Muscle of leg (tissue), 11 donors: ENCODE results near the gene C8G. TPM values are rescaled to one million over a fixed set of nuclear protein-coding genes. Genes with fewer than 3 reads are reported as not detected.

Experiments
- DNase-seq: peaks from one replicate; pipeline ENCODE4 v3.0.0; 2013
- H3K27ac ChIP-seq: one replicate; pipeline ENCODE4 v1.5.1; 2013; ENCODE audit warnings: mild to moderate bottlenecking, low read length, control low read depth
- H3K27me3 ChIP-seq: one replicate; pipeline ENCODE4 v1.6.1; 2013; ENCODE audit warnings: low read length; ENCODE audit not compliant: control insufficient read depth, insufficient read depth
- H3K36me3 ChIP-seq: one replicate; pipeline ENCODE4 v1.6.1; 2013; ENCODE audit warnings: low read length; ENCODE audit not compliant: control insufficient read depth, insufficient read depth
- H3K4me1 ChIP-seq: one replicate; pipeline ENCODE4 v1.6.1; 2013; ENCODE audit warnings: low read length; ENCODE audit not compliant: control insufficient read depth, insufficient read depth
- H3K4me3 ChIP-seq: one replicate; pipeline ENCODE4 v1.5.1; 2013; ENCODE audit warnings: low read length, control low read depth
- H3K9me3 ChIP-seq: replicated peaks from 2 replicates; pipeline ENCODE4 v1.6.1; 2013; ENCODE audit warnings: low read depth, low read length; ENCODE audit not compliant: control insufficient read depth
- WGBS: methylation state at CpG from one replicate; pipeline ENCODE4 v1.1.5; 2013; ENCODE audit warnings: missing lambda C conversion rate; ENCODE audit not compliant: insufficient coverage; 5-methylcytosine and 5-hydroxymethylcytosine counted together
- polyA plus RNA-seq, 8 donors: library from polyadenylated mRNA; unstranded; fragments of 120-200 nt; gene quantifications; one replicate each; pipeline versions ENCODE4 v1.2.1 to v1.2.3, GENCODE V29; 2013; ENCODE audit warnings: inconsistent platforms in 1 of 8, low replicate concordance in 1 of 8; ENCODE audit not compliant: insufficient read length in 8 of 8, insufficient read depth in 1 of 8
- total RNA-seq: library from RNA; stranded (reverse); fragments of 120-200 nt; gene quantifications from one replicate; pipeline ENCODE4 v1.2.4, GENCODE V29; 2013

C8G gene
- total and polyA plus RNA-seq, 9 donors: 0.17 to 2.3 (median 0.72) TPM; not detected in 1

- Histone ChIP-seq H3K4me1 (peaks cover 17% of the 10 kb centered on the region), H3K27ac (no peak overlapping the region), H3K9me3 (no peaks in the 10 kb centered on the region), H3K4me3 (no peak overlapping the region), H3K27me3 (no peaks in the 10 kb centered on the region), H3K36me3 (no peaks in the 10 kb centered on the region)
- 78% methylated on average over 15 of the region's 25 CpGs for WGBS
- DNase-seq: no peak
Measured at GRCh38 chr9:136954270-136955083, 9.4 kb downstream of the C8G start.

GRCh38 chr9:136955202-136955942 lies 10.3 kb downstream of the C8G start:
- H3K4me3 ChIP-seq: no peak overlapping the region
- H3K9me3 ChIP-seq: no peaks in the 10 kb centered on the region
- no peak for DNase-seq
- no peak overlapping the region for H3K27ac ChIP-seq
- no peaks in the 10 kb centered on the region for H3K27me3 ChIP-seq
- H3K4me1 ChIP-seq: peaks cover 14% of the 10 kb centered on the region
- 72% methylated on average over 12 of the region's 14 CpGs for WGBS
- H3K36me3 ChIP-seq: no peaks in the 10 kb centered on the region

GRCh38 chr9:136955943-136956335 lies 10.9 kb downstream of the C8G start:
- H3K9me3 ChIP-seq: no peaks in the 10 kb centered on the region
- H3K4me3 ChIP-seq: no peak overlapping the region
- no peak for DNase-seq
- H3K27ac ChIP-seq: no peak overlapping the region
- no peaks in the 10 kb centered on the region for H3K27me3 ChIP-seq
- WGBS: 83% methylated on average over 9 of the region's 9 CpGs
- H3K36me3 ChIP-seq: no peaks in the 10 kb centered on the region
- peaks cover 13% of the 10 kb centered on the region for H3K4me1 ChIP-seq

GRCh38 chr9:136956604-136957003 lies 11.6 kb downstream of the C8G start:
- H3K36me3 ChIP-seq: no peaks in the 10 kb centered on the region
- 98% methylated on average over 3 of the region's 4 CpGs for WGBS
- H3K27ac ChIP-seq: no peak overlapping the region
- DNase-seq: no peak
- H3K9me3 ChIP-seq: no peaks in the 10 kb centered on the region
- H3K4me3 ChIP-seq: no peak overlapping the region
- no peaks in the 10 kb centered on the region for H3K27me3 ChIP-seq
- H3K4me1 ChIP-seq: peaks cover 20% of the 10 kb centered on the region

GRCh38 chr9:136957461-136957860 lies 12.4 kb downstream of the C8G start:
- Histone ChIP-seq H3K9me3 (no peaks in the 10 kb centered on the region), H3K4me1 (peaks cover 18% of the 10 kb centered on the region), H3K36me3 (no peaks in the 10 kb centered on the region), H3K4me3 (no peak overlapping the region), H3K27ac (no peak overlapping the region), H3K27me3 (no peaks in the 10 kb centered on the region)
- DNase-seq: no peak
- WGBS: 100% methylated on average over 1 of the region's 1 CpG

- no peaks in the 10 kb centered on the region for H3K27me3 ChIP-seq
- peaks cover 18% of the 10 kb centered on the region for H3K4me1 ChIP-seq
- WGBS: 75% methylated on average over 3 of the region's 6 CpGs
- H3K4me3 ChIP-seq: no peak overlapping the region
- no peaks in the 10 kb centered on the region for H3K9me3 ChIP-seq
- no peak overlapping the region for H3K27ac ChIP-seq
- H3K36me3 ChIP-seq: no peaks in the 10 kb centered on the region
- no peak for DNase-seq
Measured at GRCh38 chr9:136957901-136958300, 12.9 kb downstream of the C8G start.

GRCh38 chr9:136958473-136958872 lies 13.4 kb downstream of the C8G start:
- Histone ChIP-seq H3K4me1 (peaks cover 23% of the 10 kb centered on the region), H3K36me3 (no peaks in the 10 kb centered on the region), H3K9me3 (no peaks in the 10 kb centered on the region), H3K27ac (no peak overlapping the region), H3K27me3 (peaks cover 2% of the 10 kb centered on the region), H3K4me3 (no peak overlapping the region)
- WGBS: 87% methylated on average over 4 of the region's 7 CpGs
- no peak for DNase-seq

GRCh38 chr9:136958898-136959850 lies 14.1 kb downstream of the C8G start:
- Histone ChIP-seq H3K9me3 (no peaks in the 10 kb centered on the region), H3K4me1 (peaks cover 26% of the 10 kb centered on the region), H3K4me3 (no peak overlapping the region), H3K27me3 (peaks cover 2% of the 10 kb centered on the region), H3K36me3 (no peaks in the 10 kb centered on the region), H3K27ac (no peak overlapping the region)
- 76% methylated on average over 20 of the region's 28 CpGs for WGBS
- no peak for DNase-seq

GRCh38 chr9:136960212-136960937 lies 15.3 kb downstream of the C8G start:
- no peak for DNase-seq
- 73% methylated on average over 10 of the region's 19 CpGs for WGBS
- H3K4me3 ChIP-seq: no peak overlapping the region
- peaks cover 2% of the 10 kb centered on the region for H3K27me3 ChIP-seq
- peaks cover 28% of the 10 kb centered on the region for H3K4me1 ChIP-seq
- no peaks in the 10 kb centered on the region for H3K9me3 ChIP-seq
- H3K27ac ChIP-seq: no peak overlapping the region
- no peaks in the 10 kb centered on the region for H3K36me3 ChIP-seq
